Measurements from ENCODE around the gene PLD4.

The PLD4 gene

GRCh38 chr14:104937694-104938365, 13.2 kb downstream of the PLD4 start:
- H3K23ac ChIP-seq (ENCODE audit: low read length), result no peak overlapping the region
- H3K4ac ChIP-seq (ENCODE audit: low read depth, low read length), result no peak overlapping the region
- H2BK12ac ChIP-seq (ENCODE audit: low read length), result no peak overlapping the region
- H3K79me1 ChIP-seq (ENCODE audit: low read length), result no peaks in the 10 kb centered on the region
- H3K4me1 ChIP-seq (ENCODE audit: control insufficient read depth in 1 of 2, insufficient read depth in 2 of 2, low read length in 2 of 2), result no peaks in the 10 kb centered on the region
- H3K79me2 ChIP-seq (ENCODE audit: control insufficient read depth, insufficient read depth, low read length, poor library complexity), result no peaks in the 10 kb centered on the region
- no peak overlapping the region for H3K4me2 ChIP-seq (ENCODE audit: low read length)
- no peak overlapping the region for H4K91ac ChIP-seq (ENCODE audit: low read depth, low read length)
- H4K8ac ChIP-seq (ENCODE audit: low read depth, low read length), result no peak overlapping the region
- DNase-seq, result no peak
- no peak overlapping the region for H2AK5ac ChIP-seq (ENCODE audit: low read length)
- H3K14ac ChIP-seq (ENCODE audit: low read length), result no peak overlapping the region
- no peak overlapping the region for H3K18ac ChIP-seq (ENCODE audit: low read length)
- no CpG with 5 or more reads among the region's 11 CpGs for WGBS (ENCODE audit: extremely low coverage, insufficient coverage, insufficient read length)
- H4K12ac ChIP-seq (ENCODE audit: low read depth, low read length), result no peak overlapping the region
- H3K27me3 ChIP-seq (ENCODE audit: insufficient read depth, low read length), result peaks cover 23% of the 10 kb centered on the region
- H3K9ac ChIP-seq (ENCODE audit: low read length), result no peak overlapping the region
- H3K9me3 ChIP-seq (ENCODE audit: insufficient read depth, low read depth, low read length), result peaks cover 15% of the 10 kb centered on the region
- no peaks in the 10 kb centered on the region for H3K36me3 ChIP-seq (ENCODE audit: control insufficient read depth in 1 of 2, insufficient read depth in 2 of 2, low read length in 2 of 2)
- H2AFZ ChIP-seq (ENCODE audit: insufficient read depth, low read length, poor library complexity), result no peak overlapping the region
- H3K27ac ChIP-seq (ENCODE audit: low read depth, low read length), result no peak overlapping the region
- no peak overlapping the region for H2BK5ac ChIP-seq (ENCODE audit: low read depth, low read length, poor library complexity)
- peak overlapping the region; percentile 34 for H3K4me3 ChIP-seq (ENCODE audit: low read depth, low read length)
- H2BK120ac ChIP-seq (ENCODE audit: insufficient read depth, low read length, poor library complexity), result no peak overlapping the region

DNA sequence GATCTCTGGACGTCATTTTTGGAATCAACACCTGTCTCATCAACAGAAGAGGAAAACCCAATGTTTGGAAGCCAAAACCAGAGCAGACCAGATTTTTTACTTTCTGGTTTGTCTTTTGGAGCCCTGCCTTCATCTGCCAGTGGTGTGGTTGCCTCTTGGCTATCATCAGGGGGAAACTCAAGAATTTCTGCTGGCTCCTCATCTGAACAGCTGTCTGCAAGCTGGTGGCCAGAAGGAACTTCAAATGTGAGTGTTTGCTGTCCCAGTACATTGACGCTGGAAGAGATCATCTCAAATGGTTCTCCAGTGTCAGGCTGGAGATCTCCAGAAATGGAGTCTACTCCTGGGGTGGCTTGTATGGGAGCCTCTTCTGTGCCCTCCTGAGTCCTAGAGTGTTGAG, 13.8 kb downstream of the PLD4 start:
- WGBS (ENCODE audit: extremely low coverage, insufficient coverage, insufficient read length), result no CpG with 5 or more reads among the region's 2 CpGs
- no peak overlapping the region for H4K8ac ChIP-seq (ENCODE audit: low read depth, low read length)
- peaks cover 15% of the 10 kb centered on the region for H3K9me3 ChIP-seq (ENCODE audit: insufficient read depth, low read depth, low read length)
- H4K12ac ChIP-seq (ENCODE audit: low read depth, low read length), result no peak overlapping the region
- H3K23ac ChIP-seq (ENCODE audit: low read length), result no peak overlapping the region
- no peaks in the 10 kb centered on the region for H3K79me2 ChIP-seq (ENCODE audit: control insufficient read depth, insufficient read depth, low read length, poor library complexity)
- no peak overlapping the region for H2BK12ac ChIP-seq (ENCODE audit: low read length)
- H3K4ac ChIP-seq (ENCODE audit: low read depth, low read length), result no peak overlapping the region
- no peak overlapping the region for H2BK120ac ChIP-seq (ENCODE audit: insufficient read depth, low read length, poor library complexity)
- no peak overlapping the region for H4K91ac ChIP-seq (ENCODE audit: low read depth, low read length)
- no peak for DNase-seq
- no peaks in the 10 kb centered on the region for H3K79me1 ChIP-seq (ENCODE audit: low read length)
- H3K4me1 ChIP-seq (ENCODE audit: control insufficient read depth in 1 of 2, insufficient read depth in 2 of 2, low read length in 2 of 2), result no peaks in the 10 kb centered on the region
- H3K4me2 ChIP-seq (ENCODE audit: low read length), result no peak overlapping the region
- no peak overlapping the region for H2BK5ac ChIP-seq (ENCODE audit: low read depth, low read length, poor library complexity)
- H3K27ac ChIP-seq (ENCODE audit: low read depth, low read length), result no peak overlapping the region
- peaks cover 20% of the 10 kb centered on the region for H3K27me3 ChIP-seq (ENCODE audit: insufficient read depth, low read length)
- no peak overlapping the region for H3K9ac ChIP-seq (ENCODE audit: low read length)
- no peak overlapping the region for H2AK5ac ChIP-seq (ENCODE audit: low read length)
- H3K36me3 ChIP-seq (ENCODE audit: control insufficient read depth in 1 of 2, insufficient read depth in 2 of 2, low read length in 2 of 2), result no peaks in the 10 kb centered on the region
- no peak overlapping the region for H3K14ac ChIP-seq (ENCODE audit: low read length)
- no peak overlapping the region for H2AFZ ChIP-seq (ENCODE audit: insufficient read depth, low read length, poor library complexity)
- H3K4me3 ChIP-seq (ENCODE audit: low read depth, low read length), result no peak overlapping the region
- H3K18ac ChIP-seq (ENCODE audit: low read length), result no peak overlapping the region

DNA sequence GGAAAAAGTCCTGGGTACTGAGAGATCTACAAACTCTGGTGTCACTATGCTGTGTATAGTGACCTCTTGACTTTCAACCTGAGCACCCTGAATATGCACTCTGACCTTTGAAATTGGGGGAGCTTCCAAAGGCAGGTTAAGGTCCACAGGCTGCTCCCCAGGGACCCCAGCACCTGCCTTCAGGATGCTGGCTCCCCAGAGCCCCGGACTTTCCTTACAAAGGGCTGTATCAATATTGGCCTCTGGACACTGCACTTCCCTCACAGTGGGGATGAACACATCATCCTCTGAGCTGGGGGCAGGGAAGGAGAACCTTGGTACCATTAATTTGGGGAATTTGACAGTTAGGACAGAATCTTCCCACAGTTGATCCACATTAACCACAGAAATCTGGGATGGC, 14.3 kb downstream of the PLD4 start:
- Histone ChIP-seq H2AK5ac (ENCODE audit: low read length) (no peak overlapping the region), H3K79me1 (ENCODE audit: low read length) (no peaks in the 10 kb centered on the region), H3K18ac (ENCODE audit: low read length) (no peak overlapping the region), H2BK5ac (ENCODE audit: low read depth, low read length, poor library complexity) (no peak overlapping the region), H4K91ac (ENCODE audit: low read depth, low read length) (no peak overlapping the region), H3K27me3 (ENCODE audit: insufficient read depth, low read length) (peaks cover 19% of the 10 kb centered on the region), H3K9me3 (ENCODE audit: insufficient read depth, low read depth, low read length) (peaks cover 20% of the 10 kb centered on the region), H4K12ac (ENCODE audit: low read depth, low read length) (no peak overlapping the region), H3K4ac (ENCODE audit: low read depth, low read length) (no peak overlapping the region), H3K14ac (ENCODE audit: low read length) (no peak overlapping the region), H3K27ac (ENCODE audit: low read depth, low read length) (no peak overlapping the region), H3K79me2 (ENCODE audit: control insufficient read depth, insufficient read depth, low read length, poor library complexity) (no peaks in the 10 kb centered on the region), H4K8ac (ENCODE audit: low read depth, low read length) (no peak overlapping the region), H2BK12ac (ENCODE audit: low read length) (no peak overlapping the region), H3K9ac (ENCODE audit: low read length) (no peak overlapping the region), H3K36me3 (ENCODE audit: control insufficient read depth in 1 of 2, insufficient read depth in 2 of 2, low read length in 2 of 2) (no peaks in the 10 kb centered on the region), H2AFZ (ENCODE audit: insufficient read depth, low read length, poor library complexity) (no peak overlapping the region), H3K4me1 (ENCODE audit: control insufficient read depth in 1 of 2, insufficient read depth in 2 of 2, low read length in 2 of 2) (no peaks in the 10 kb centered on the region), H2BK120ac (ENCODE audit: insufficient read depth, low read length, poor library complexity) (no peak overlapping the region), H3K4me3 (ENCODE audit: low read depth, low read length) (no peak overlapping the region), H3K4me2 (ENCODE audit: low read length) (no peak overlapping the region), H3K23ac (ENCODE audit: low read length) (no peak overlapping the region)
- no CpG with 5 or more reads among the region's 1 CpG for WGBS (ENCODE audit: extremely low coverage, insufficient coverage, insufficient read length)
- DNase-seq, result no peak

- Histone ChIP-seq H2AFZ (ENCODE audit: insufficient read depth, low read length, poor library complexity) (no peak overlapping the region), H2BK5ac (ENCODE audit: low read depth, low read length, poor library complexity) (no peak overlapping the region), H3K18ac (ENCODE audit: low read length) (no peak overlapping the region), H3K4me1 (ENCODE audit: control insufficient read depth in 1 of 2, insufficient read depth in 2 of 2, low read length in 2 of 2) (no peaks in the 10 kb centered on the region), H4K91ac (ENCODE audit: low read depth, low read length) (no peak overlapping the region), H3K9me3 (ENCODE audit: insufficient read depth, low read depth, low read length) (peaks cover 18% of the 10 kb centered on the region), H3K36me3 (ENCODE audit: control insufficient read depth in 1 of 2, insufficient read depth in 2 of 2, low read length in 2 of 2) (no peaks in the 10 kb centered on the region), H3K79me2 (ENCODE audit: control insufficient read depth, insufficient read depth, low read length, poor library complexity) (no peaks in the 10 kb centered on the region), H3K14ac (ENCODE audit: low read length) (no peak overlapping the region), H2BK12ac (ENCODE audit: low read length) (no peak overlapping the region), H4K12ac (ENCODE audit: low read depth, low read length) (no peak overlapping the region), H3K4me2 (ENCODE audit: low read length) (no peak overlapping the region), H3K27ac (ENCODE audit: low read depth, low read length) (no peak overlapping the region), H3K23ac (ENCODE audit: low read length) (no peak overlapping the region), H3K4ac (ENCODE audit: low read depth, low read length) (no peak overlapping the region), H3K27me3 (ENCODE audit: insufficient read depth, low read length) (peaks cover 10% of the 10 kb centered on the region), H3K79me1 (ENCODE audit: low read length) (no peaks in the 10 kb centered on the region), H3K4me3 (ENCODE audit: low read depth, low read length) (no peak overlapping the region), H4K8ac (ENCODE audit: low read depth, low read length) (no peak overlapping the region), H2BK120ac (ENCODE audit: insufficient read depth, low read length, poor library complexity) (no peak overlapping the region), H3K9ac (ENCODE audit: low read length) (peak overlapping the region; percentile 18), H2AK5ac (ENCODE audit: low read length) (no peak overlapping the region)
- no peak for DNase-seq
- no CpG with 5 or more reads among the region's 11 CpGs for WGBS (ENCODE audit: extremely low coverage, insufficient coverage, insufficient read length)
Measured at GRCh38 chr14:104939666-104940410, 15.2 kb downstream of the PLD4 start.
